Tibial nerve (tissue), 4 donors: ENCODE data around the gene SLC16A6. TPM values are rescaled to one million over a fixed set of nuclear protein-coding genes. Genes with fewer than 3 reads are reported as not detected.

ENCODE experiments used
- DNase-seq, 2 donors: peaks; one replicate each; pipeline ENCODE4 v3.0.0-alpha.2; 2019; ENCODE audit warnings: low spot score in 2 of 2
- H3K27ac ChIP-seq, 4 donors: fragments of 200-600 bp; sonication (generic) in 3 of 4; one replicate each; pipeline ENCODE4 v1.5.1; 2017 to 2019; ENCODE audit warnings: mild to moderate bottlenecking in 1 of 4
- H3K27me3 ChIP-seq, 2 donors: fragments of 200-600 bp; sonication (generic) in 1 of 2; one replicate each; pipeline versions ENCODE4 v1.5.1 to v1.6.0; 2017 to 2019
- H3K36me3 ChIP-seq, 3 donors: fragments of 200-600 bp; sonication (generic); one replicate each; pipeline ENCODE4 v1.5.1; 2018 to 2019
- H3K4me1 ChIP-seq, 4 donors: fragments of 200-600 bp; sonication (generic) in 3 of 4; one replicate each; pipeline ENCODE4 v1.5.1; 2017 to 2019
- H3K4me3 ChIP-seq, 4 donors: fragments of 200-600 bp; sonication (generic) in 3 of 4; one replicate each; pipeline ENCODE4 v1.5.1; 2017 to 2019; ENCODE audit warnings: mild to moderate bottlenecking in 1 of 4, moderate library complexity in 1 of 4
- H3K9me3 ChIP-seq, 4 donors: fragments of 200-600 bp; sonication (generic) in 3 of 4; one replicate each; pipeline ENCODE4 v1.5.1; 2017 to 2019
- CTCF ChIP-seq, 5 experiments: fragments of 200-600 bp in 3 of 5; fragments of 450-650 bp in 2 of 5; sonication (generic) in 3 of 5; IDR thresholded peaks; one replicate each; pipeline ENCODE4 v1.5.1; 2016 to 2019; ENCODE audit warnings: antibody characterized with exemption in 5 of 5, mild to moderate bottlenecking in 3 of 5, moderate library complexity in 2 of 5
- EP300 ChIP-seq, 2 donors: sonication (generic); formaldehyde crosslinking; IDR thresholded peaks; one replicate each; pipeline ENCODE4 v1.6.1; 2017; ENCODE audit warnings: antibody characterized with exemption in 2 of 2, mild to moderate bottlenecking in 1 of 2
- POLR2A ChIP-seq, 2 donors: fragments of 450-650 bp; IDR thresholded peaks; one replicate each; pipeline ENCODE4 v1.6.1; 2017; ENCODE audit warnings: antibody characterized with exemption in 2 of 2, mild to moderate bottlenecking in 2 of 2, moderate library complexity in 2 of 2
- WGBS, 2 donors: methylation state at CpG; one replicate each; pipeline ENCODE4 v1.1.5; 2018; 5-methylcytosine and 5-hydroxymethylcytosine counted together
- total RNA-seq, 4 donors: library from RNA; depleted of rRNA; stranded (reverse); fragments of >200 nt; gene quantifications; one replicate each; pipeline ENCODE4 v1.1.0, GENCODE V29; 2016

Gene SLC16A6
- total RNA-seq, 4 donors from 2014 or later, result 0.20 to 0.90 TPM; not detected in 2

GRCh38 chr17:68302066-68302564 is 11.2 kb upstream of the SLC16A6 start:
- DNase-seq, result peak; percentile 45 to 47
- Histone ChIP-seq H3K4me3 (no peak overlapping the region), H3K27ac (peak overlapping the region in 1 of 4 donors; percentile 5), H3K4me1 (peaks cover 0 to 7% (median 0%) of the 10 kb centered on the region in 4 donors), H3K9me3 (peaks cover 0 to 5% (median 0%) of the 10 kb centered on the region in 4 donors), H3K36me3 (no peaks in the 10 kb centered on the region), H3K27me3 (no peaks in the 10 kb centered on the region)
- TF ChIP-seq POLR2A (IDR thresholded peaks at IDR 0.05) (no peak), EP300 (IDR thresholded peaks at IDR 0.05) (peak in 1 of 2 donors; percentile 60), CTCF (IDR thresholded peaks at IDR 0.05) (no peak)
- WGBS, 2 donors, result 50 to 62% methylated on average over 10 of the region's 10 CpGs

GRCh38 chr17:68301438-68301959 is 10.6 kb upstream of the SLC16A6 start:
- no peak for DNase-seq
- H3K9me3 ChIP-seq, result peaks cover 0 to 5% (median 0%) of the 10 kb centered on the region in 4 donors
- H3K36me3 ChIP-seq, result no peaks in the 10 kb centered on the region
- H3K4me3 ChIP-seq, result no peak overlapping the region
- H3K4me1 ChIP-seq, result peaks cover 0 to 7% (median 0%) of the 10 kb centered on the region in 4 donors
- 66 to 71% methylated on average over 9 of the region's 9 CpGs for WGBS, 2 donors
- TF ChIP-seq CTCF (IDR thresholded peaks at IDR 0.05) (no peak), EP300 (IDR thresholded peaks at IDR 0.05) (no peak), POLR2A (IDR thresholded peaks at IDR 0.05) (no peak)
- H3K27me3 ChIP-seq, result no peaks in the 10 kb centered on the region
- H3K27ac ChIP-seq, result peak overlapping the region in 1 of 4 donors; percentile 5

- WGBS, 2 donors, result 98 to 100% methylated on average over 3 of the region's 3 CpGs
Measured at GRCh38 chr17:68299817-68300216, 8.9 kb upstream of the SLC16A6 start.

GRCh38 chr17:68298601-68299000 is 7.7 kb upstream of the SLC16A6 start:
- TF ChIP-seq POLR2A (IDR thresholded peaks at IDR 0.05), result no peak
- TF ChIP-seq EP300 (IDR thresholded peaks at IDR 0.05), result no peak
- TF ChIP-seq CTCF (IDR thresholded peaks at IDR 0.05), result no peak
- peaks cover 0 to 5% (median 0%) of the 10 kb centered on the region in 4 donors for H3K9me3 ChIP-seq
- H3K27ac ChIP-seq, result no peak overlapping the region
- H3K4me1 ChIP-seq, result peaks cover 0 to 7% (median 0%) of the 10 kb centered on the region in 4 donors
- H3K36me3 ChIP-seq, result no peaks in the 10 kb centered on the region
- peaks cover 0 to 7% of the 10 kb centered on the region in 2 donors for H3K27me3 ChIP-seq
- DNase-seq, result no peak
- no peak overlapping the region for H3K4me3 ChIP-seq

More at GRCh38 chr17:68299817-68300216, 8.9 kb upstream of the SLC16A6 start:
- Histone ChIP-seq H3K27ac (no peak overlapping the region), H3K4me3 (no peak overlapping the region), H3K9me3 (peaks cover 0 to 5% (median 0%) of the 10 kb centered on the region in 4 donors), H3K36me3 (no peaks in the 10 kb centered on the region), H3K4me1 (peaks cover 0 to 7% (median 0%) of the 10 kb centered on the region in 4 donors), H3K27me3 (no peaks in the 10 kb centered on the region)
- TF ChIP-seq POLR2A (IDR thresholded peaks at IDR 0.05) (no peak), CTCF (IDR thresholded peaks at IDR 0.05) (no peak), EP300 (IDR thresholded peaks at IDR 0.05) (no peak)
- no peak for DNase-seq

- H3K4me3 ChIP-seq, result no peak overlapping the region
- peaks cover 0 to 5% (median 0%) of the 10 kb centered on the region in 4 donors for H3K9me3 ChIP-seq
- 74 to 85% methylated on average over 4 of the region's 4 CpGs for WGBS, 2 donors
- H3K36me3 ChIP-seq, result no peaks in the 10 kb centered on the region
- H3K27ac ChIP-seq, result peak overlapping the region in 1 of 4 donors; percentile 43
- no peak for TF ChIP-seq CTCF (IDR thresholded peaks at IDR 0.05)
- no peak for TF ChIP-seq EP300 (IDR thresholded peaks at IDR 0.05)
- TF ChIP-seq POLR2A (IDR thresholded peaks at IDR 0.05), result no peak
- H3K27me3 ChIP-seq, result peaks cover 0 to 21% of the 10 kb centered on the region in 2 donors
- peaks cover 0 to 10% (median 6%) of the 10 kb centered on the region in 4 donors for H3K4me1 ChIP-seq
- no peak for DNase-seq
Measured at GRCh38 chr17:68297195-68297594, 6.3 kb upstream of the SLC16A6 start.
